Activated CD8-positive, alpha-beta T cell treated with anti-CD3 and anti-CD28 coated beads for 36 hours (primary cell): ENCODE results near the gene SLC9A4. TPM values are rescaled to one million over a fixed set of nuclear protein-coding genes. Genes with fewer than 3 reads are reported as not detected.

Experiments used
- ATAC-seq: fragments of 200-7000 bp; cut with Tn5 transposase; one replicate; pipeline ENCODE4 v1.10.0; 2021; ENCODE audit warnings: mild to moderate bottlenecking, moderate library complexity
- CTCF ChIA-PET: fragments of 350-600 bp; sonication (Branson Sonifier 250); formaldehyde crosslinking; loops from one replicate; lab custom pipeline; 2021; ENCODE audit warnings: antibody characterized with exemption; lab: Charles Lee
- POLR2A ChIA-PET: fragments of 350-600 bp; sonication (Branson Sonifier 250); formaldehyde crosslinking; loops from one replicate; lab custom pipeline; 2021; ENCODE audit warnings: antibody characterized with exemption; lab: Charles Lee
- DNase-seq: peaks from one replicate; pipeline ENCODE4 v3.0.0-alpha.2; 2020
- H3K27ac Mint-ChIP-seq: one replicate; pipeline ENCODE4 v1.8.0; 2021; ENCODE audit warnings: mild to moderate bottlenecking, mixed read lengths
- H3K27me3 Mint-ChIP-seq: one replicate; pipeline ENCODE4 v1.8.0; 2021; ENCODE audit warnings: mixed read lengths
- H3K36me3 Mint-ChIP-seq: one replicate; pipeline ENCODE4 v1.8.0; 2021; ENCODE audit warnings: low read depth, mixed read lengths
- H3K4me1 Mint-ChIP-seq: one replicate; pipeline ENCODE4 v1.8.0; 2021; ENCODE audit warnings: low read depth, mixed read lengths
- H3K4me3 Mint-ChIP-seq: one replicate; pipeline ENCODE4 v1.8.0; 2021; ENCODE audit warnings: mild to moderate bottlenecking, moderate library complexity, mixed read lengths
- H3K9me3 Mint-ChIP-seq: one replicate; pipeline ENCODE4 v1.8.0; 2021; ENCODE audit warnings: mixed read lengths
- intact Hi-C: fragments of 100-400 bp; cut with micrococcal nuclease; formaldehyde crosslinking; loops from one replicate; pipeline ENCODE4 v1.10.0; 2022
- total RNA-seq, 2 experiments: library from RNA; stranded (reverse); gene quantifications; one replicate each; pipeline ENCODE4 v1.2.3, GENCODE V29; 2021
- TF ChIP-seq, protein P1 (sequence below): fragments of 200-600 bp; IDR thresholded peaks from one replicate; pipeline ENCODE4 v1.8.0; 2022; ENCODE audit warnings: antibody characterized with exemption, mild to moderate bottlenecking

SLC9A4 gene
- total RNA-seq, 2 experiments from 2014 or later = 0.07 TPM; not detected in 1

- intact Hi-C loops = loop anchor here (10.0 kb wide), 1 partner anchor 97 kb away; the partner anchor contains the start of gene SLC9A2
- H3K27ac Mint-ChIP-seq = no peak overlapping the region
- no peak for DNase-seq
- H3K9me3 Mint-ChIP-seq = no peaks in the 10 kb centered on the region
- no peak for ATAC-seq
- no peak overlapping the region for H3K4me3 Mint-ChIP-seq
- H3K27me3 Mint-ChIP-seq = no peaks in the 10 kb centered on the region
- CTCF ChIA-PET = interaction anchor here (0.8 to 3.2 kb wide), 6 partner anchors 15 to 288 kb away, joined by 3 to 12 read pairs (median 4); no protein-coding TSS in a partner anchor
- POLR2A ChIA-PET = no interaction called here
- no peaks in the 10 kb centered on the region for H3K4me1 Mint-ChIP-seq
- TF ChIP-seq, protein P1, sequence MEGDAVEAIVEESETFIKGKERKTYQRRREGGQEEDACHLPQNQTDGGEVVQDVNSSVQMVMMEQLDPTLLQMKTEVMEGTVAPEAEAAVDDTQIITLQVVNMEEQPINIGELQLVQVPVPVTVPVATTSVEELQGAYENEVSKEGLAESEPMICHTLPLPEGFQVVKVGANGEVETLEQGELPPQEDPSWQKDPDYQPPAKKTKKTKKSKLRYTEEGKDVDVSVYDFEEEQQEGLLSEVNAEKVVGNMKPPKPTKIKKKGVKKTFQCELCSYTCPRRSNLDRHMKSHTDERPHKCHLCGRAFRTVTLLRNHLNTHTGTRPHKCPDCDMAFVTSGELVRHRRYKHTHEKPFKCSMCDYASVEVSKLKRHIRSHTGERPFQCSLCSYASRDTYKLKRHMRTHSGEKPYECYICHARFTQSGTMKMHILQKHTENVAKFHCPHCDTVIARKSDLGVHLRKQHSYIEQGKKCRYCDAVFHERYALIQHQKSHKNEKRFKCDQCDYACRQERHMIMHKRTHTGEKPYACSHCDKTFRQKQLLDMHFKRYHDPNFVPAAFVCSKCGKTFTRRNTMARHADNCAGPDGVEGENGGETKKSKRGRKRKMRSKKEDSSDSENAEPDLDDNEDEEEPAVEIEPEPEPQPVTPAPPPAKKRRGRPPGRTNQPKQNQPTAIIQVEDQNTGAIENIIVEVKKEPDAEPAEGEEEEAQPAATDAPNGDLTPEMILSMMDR = no peak
- H3K36me3 Mint-ChIP-seq = no peaks in the 10 kb centered on the region
Observed at GRCh38 chr2:102518170-102518569, 45.1 kb downstream of the SLC9A4 start.

- POLR2A ChIA-PET = no interaction called here
- CTCF ChIA-PET = interaction anchor here (0.8 to 2.2 kb wide), 5 partner anchors 8 to 183 kb away, joined by 3 to 11 read pairs (median 3); no protein-coding TSS in a partner anchor
- Mint-ChIP-seq H3K27ac (no peak overlapping the region), H3K4me1 (no peaks in the 10 kb centered on the region), H3K9me3 (no peaks in the 10 kb centered on the region), H3K36me3 (no peaks in the 10 kb centered on the region), H3K27me3 (no peaks in the 10 kb centered on the region), H3K4me3 (no peak overlapping the region)
- intact Hi-C loops = loop anchor here (10.0 kb wide), 2 partner anchors 185 to 285 kb away; no protein-coding TSS in a partner anchor
- DNase-seq = peak; percentile 43
- TF ChIP-seq, protein P1 = peak; percentile 74
- ATAC-seq = peak; percentile 65
Observed at GRCh38 chr2:102520009-102520408, 47.0 kb downstream of the SLC9A4 start.

- POLR2A ChIA-PET = no interaction called here
- Mint-ChIP-seq H3K9me3 (no peaks in the 10 kb centered on the region), H3K27ac (no peak overlapping the region), H3K4me3 (no peak overlapping the region), H3K27me3 (no peaks in the 10 kb centered on the region), H3K36me3 (no peaks in the 10 kb centered on the region), H3K4me1 (no peaks in the 10 kb centered on the region)
- ATAC-seq = no peak
- intact Hi-C loops = loop anchor here (10.0 kb wide), 2 partner anchors 184 to 284 kb away; no protein-coding TSS in a partner anchor
- CTCF ChIA-PET = interaction anchor here (0.8 to 2.2 kb wide), 4 partner anchors 9 to 182 kb away, joined by 3 to 11 read pairs (median 3); no protein-coding TSS in a partner anchor
- TF ChIP-seq, protein P1 = no peak
- no peak for DNase-seq
Observed at GRCh38 chr2:102520801-102521200, 47.8 kb downstream of the SLC9A4 start.

GRCh38 chr2:102522162-102522561 lies 49.1 kb downstream of the SLC9A4 start:
- intact Hi-C loops = loop anchor here (10.0 kb wide), 2 partner anchors 183 to 283 kb away; no protein-coding TSS in a partner anchor

More at GRCh38 chr2:102522162-102522561, 49.1 kb downstream of the SLC9A4 start:
- Mint-ChIP-seq H3K36me3 (no peaks in the 10 kb centered on the region), H3K9me3 (no peaks in the 10 kb centered on the region), H3K4me3 (no peak overlapping the region), H3K4me1 (no peaks in the 10 kb centered on the region), H3K27me3 (no peaks in the 10 kb centered on the region), H3K27ac (no peak overlapping the region)
- DNase-seq (no peak), ATAC-seq (no peak)
- ChIA-PET CTCF (interaction anchor here (2.2 to 2.8 kb wide), 2 partner anchors 49 to 94 kb away, joined by 10 to 11 read pairs; partner anchors contain the start of gene SLC9A4), POLR2A (no interaction called here)
- TF ChIP-seq, protein P1 = no peak
